ENCODE measurements around the gene MYBPC2. TPM values are rescaled to one million over a fixed set of nuclear protein-coding genes. Genes with fewer than 3 reads are reported as not detected.

MYBPC2 gene
- total and polyA plus RNA-seq, 2 donors (not counting 3 experiments of a cell fraction or from before 2014, with no cell fraction given) = 0.03 TPM; not detected in 1

- ChIA-PET POLR2A (no interaction called here), CTCF (interaction anchor here (1.0 kb wide), 1 partner anchor 26 kb away, joined by 3 read pairs; no protein-coding TSS in a partner anchor)
- TF ChIP-seq POLR2A (IDR thresholded peaks at IDR 0.05; ENCODE audit: low read depth, low read length) (no peak), MYC (IDR thresholded peaks at IDR 0.05; ENCODE audit: low read depth, low read length) (no peak)
These were observed 1.8 kb downstream of the MYBPC2 start for GRCh38 chr19:50434525-50434924.

GRCh38 chr19:50435221-50435620 lies 2.5 kb downstream of the MYBPC2 start:
- H3K4me1 ChIP-seq (ENCODE audit: control insufficient read depth, extremely low read depth, insufficient read depth, low read length) = peaks cover 6% of the 10 kb centered on the region
- CTCF ChIA-PET = interaction anchor here (1.0 kb wide), 1 partner anchor 25 kb away, joined by 3 read pairs; no protein-coding TSS in a partner anchor
- DNase-seq (ENCODE audit: low read depth, low spot score) = no peak
- no peak overlapping the region for H3K4me2 ChIP-seq (ENCODE audit: insufficient read depth, low read length)
- no peak overlapping the region for H3K4me3 ChIP-seq (replicated peaks in 1 of 3; ENCODE audit: insufficient read depth in 1 of 3, low read depth in 1 of 3, low read length in 3 of 3)
- H3K79me2 ChIP-seq (ENCODE audit: control insufficient read depth, insufficient read depth, low read length) = no peaks in the 10 kb centered on the region
- TF ChIP-seq MYC (IDR thresholded peaks at IDR 0.05; ENCODE audit: low read depth, low read length) (no peak), MAX (IDR thresholded peaks at IDR 0.05; ENCODE audit: insufficient read depth, insufficient read length) (no peak), POLR2A (IDR thresholded peaks at IDR 0.05; ENCODE audit: low read depth, low read length) (no peak), FOS (IDR thresholded peaks at IDR 0.05; ENCODE audit: borderline replicate concordance, insufficient read depth, low read length) (no peak), GATA2 (IDR thresholded peaks at IDR 0.05; ENCODE audit: insufficient read depth, insufficient read length, low read depth, low read length) (no peak), CTCF (IDR thresholded peaks at IDR 0.05; ENCODE audit: extremely low read depth in 1 of 2, insufficient read depth in 1 of 2, low read depth in 1 of 2, low read length in 2 of 2) (no peak), JUN (IDR thresholded peaks at IDR 0.05; ENCODE audit: borderline replicate concordance, insufficient read depth, insufficient read length, low read depth) (no peak), EZH2 (IDR thresholded peaks at IDR 0.05; ENCODE audit: borderline replicate concordance, low read depth, low read length, severe bottlenecking) (no peak)
- H2AFZ ChIP-seq (ENCODE audit: low read depth, low read length) = no peak overlapping the region
- no peaks in the 10 kb centered on the region for H4K20me1 ChIP-seq (replicated peaks; ENCODE audit: control insufficient read depth, extremely low read depth, insufficient read depth, low read length)
- POLR2A ChIA-PET = no interaction called here
- no peak overlapping the region for H3K27ac ChIP-seq (ENCODE audit: insufficient read depth, low read depth, low read length)
- H3K9ac ChIP-seq (replicated peaks; ENCODE audit: extremely low read depth, insufficient read depth, low read length) = no peak overlapping the region
- H3K9me3 ChIP-seq (replicated peaks; ENCODE audit: control insufficient read depth, insufficient read depth, low read length) = no peaks in the 10 kb centered on the region
- intact Hi-C loops (cut with micrococcal nuclease) (no loop called here), dilution Hi-C loops (cut with MboI; ENCODE audit: extremely low pct_ligation_motif_present, low sequenced_read_pairs) (no loop called here)
- H3K36me3 ChIP-seq (ENCODE audit: control insufficient read depth in 2 of 2, extremely low read depth in 1 of 2, insufficient read depth in 2 of 2, low read length in 2 of 2) = no peaks in the 10 kb centered on the region
- H3K27me3 ChIP-seq (ENCODE audit: control insufficient read depth in 2 of 2, insufficient read depth in 2 of 2, low read length in 2 of 2) = peaks cover 4 to 8% of the 10 kb centered on the region in 2 experiments
- no peak for FAIRE-seq
- H3K9me1 ChIP-seq (replicated peaks; ENCODE audit: control insufficient read depth, extremely low read depth, insufficient read depth, low read length) = no peaks in the 10 kb centered on the region
- BruUV-seq (replicated peaks) = no TSS peak

More at GRCh38 chr19:50434525-50434924, 1.8 kb downstream of the MYBPC2 start:
- dilution Hi-C loops (cut with MboI; ENCODE audit: extremely low pct_ligation_motif_present, low sequenced_read_pairs) = no loop called here
- H3K4me3 ChIP-seq (replicated peaks in 1 of 3; ENCODE audit: insufficient read depth in 1 of 3, low read depth in 1 of 3, low read length in 3 of 3) = no peak overlapping the region
- FAIRE-seq (no peak), DNase-seq (ENCODE audit: low read depth, low spot score) (no peak)
- H3K27me3 ChIP-seq (ENCODE audit: control insufficient read depth in 2 of 2, insufficient read depth in 2 of 2, low read length in 2 of 2) = peaks cover 4 to 8% of the 10 kb centered on the region in 2 experiments
- no peak overlapping the region for H2AFZ ChIP-seq (ENCODE audit: low read depth, low read length)
- H3K79me2 ChIP-seq (ENCODE audit: control insufficient read depth, insufficient read depth, low read length) = no peaks in the 10 kb centered on the region
- no peak overlapping the region for H3K9ac ChIP-seq (replicated peaks; ENCODE audit: extremely low read depth, insufficient read depth, low read length)
- intact Hi-C loops (cut with micrococcal nuclease) = no loop called here
- H3K36me3 ChIP-seq (ENCODE audit: control insufficient read depth in 2 of 2, extremely low read depth in 1 of 2, insufficient read depth in 2 of 2, low read length in 2 of 2) = no peaks in the 10 kb centered on the region
- no peaks in the 10 kb centered on the region for H4K20me1 ChIP-seq (replicated peaks; ENCODE audit: control insufficient read depth, extremely low read depth, insufficient read depth, low read length)
- peaks cover 6% of the 10 kb centered on the region for H3K4me1 ChIP-seq (ENCODE audit: control insufficient read depth, extremely low read depth, insufficient read depth, low read length)
- no TSS peak for BruUV-seq (replicated peaks)
- H3K9me1 ChIP-seq (replicated peaks; ENCODE audit: control insufficient read depth, extremely low read depth, insufficient read depth, low read length) = no peaks in the 10 kb centered on the region
- no peaks in the 10 kb centered on the region for H3K9me3 ChIP-seq (replicated peaks; ENCODE audit: control insufficient read depth, insufficient read depth, low read length)
- no peak overlapping the region for H3K27ac ChIP-seq (ENCODE audit: insufficient read depth, low read depth, low read length)
- no peak overlapping the region for H3K4me2 ChIP-seq (ENCODE audit: insufficient read depth, low read length)
